H9 (cell line): Measurements from ENCODE around the gene TPRX2. TPM values are rescaled to one million over a fixed set of nuclear protein-coding genes. Genes with fewer than 3 reads are reported as not detected.

Experiments used
- DNase-seq: peaks from one replicate; pipeline ENCODE4 v3.0.0-alpha.2; 2017
- H2AFZ ChIP-seq: one replicate; pipeline ENCODE4 v1.6.1; 2013; ENCODE audit warnings: mild to moderate bottlenecking, low read length, control low read depth, moderate library complexity
- H2AK5ac ChIP-seq: 2 replicates; pipeline ENCODE4 v1.6.1; 2013; ENCODE audit warnings: low read length, control low read depth, mixed read lengths; ENCODE audit not compliant: insufficient read length
- H2BK120ac ChIP-seq: one replicate; pipeline ENCODE4 v1.6.1; 2013; ENCODE audit warnings: low read depth, mild to moderate bottlenecking, low read length, control low read depth, inconsistent platforms; ENCODE audit not compliant: poor library complexity, severe bottlenecking
- H2BK12ac ChIP-seq: 2 replicates; pipeline ENCODE4 v1.6.1; 2013; ENCODE audit warnings: low read length, control low read depth, mixed read lengths, low read depth; ENCODE audit not compliant: insufficient read length
- H2BK15ac ChIP-seq: 2 replicates; pipeline ENCODE4 v1.6.1; 2013; ENCODE audit warnings: low read depth, low read length, control low read depth
- H2BK20ac ChIP-seq: one replicate; pipeline ENCODE4 v1.6.1; 2013; ENCODE audit warnings: low read depth, mild to moderate bottlenecking, low read length, control low read depth, inconsistent platforms; ENCODE audit not compliant: poor library complexity, severe bottlenecking
- H2BK5ac ChIP-seq: 2 replicates; pipeline ENCODE4 v1.6.1; 2013; ENCODE audit warnings: low read length, control low read depth, mixed read lengths; ENCODE audit not compliant: insufficient read length
- H3K14ac ChIP-seq: 2 replicates; pipeline ENCODE4 v1.6.1; 2013; ENCODE audit warnings: low read length, control low read depth; ENCODE audit not compliant: insufficient read depth
- H3K18ac ChIP-seq: 2 replicates; pipeline ENCODE4 v1.6.1; 2013; ENCODE audit warnings: low read depth, mild to moderate bottlenecking, mixed read lengths, low read length, control low read depth; ENCODE audit not compliant: insufficient read length
- H3K23ac ChIP-seq: 2 replicates; pipeline ENCODE4 v1.6.1; 2013; ENCODE audit warnings: low read length, control low read depth, mixed read lengths, low read depth; ENCODE audit not compliant: insufficient read length
- H3K23me2 ChIP-seq: 2 replicates; pipeline ENCODE4 v1.6.1; 2013; ENCODE audit warnings: low read depth, mild to moderate bottlenecking, mixed read lengths, low read length, control low read depth; ENCODE audit not compliant: insufficient read length, poor library complexity, severe bottlenecking
- H3K27ac ChIP-seq: 2 replicates; pipeline ENCODE4 v1.5.1; 2013; ENCODE audit warnings: low read length, control low read depth, mixed read lengths, low read depth; ENCODE audit not compliant: insufficient read length
- H3K27me3 ChIP-seq: 2 replicates; pipeline ENCODE4 v1.6.1; 2013; ENCODE audit warnings: low read length, control low read depth, inconsistent platforms; ENCODE audit not compliant: insufficient read depth
- H3K4ac ChIP-seq: 2 replicates; pipeline ENCODE4 v1.6.1; 2013; ENCODE audit warnings: low read depth, mild to moderate bottlenecking, control low read depth, inconsistent platforms, low read length, moderate library complexity
- H3K4me1 ChIP-seq: 2 replicates; pipeline ENCODE4 v1.6.1; 2013; ENCODE audit warnings: low read length, control low read depth, inconsistent platforms; ENCODE audit not compliant: insufficient read depth
- H3K4me2 ChIP-seq: 2 replicates; pipeline ENCODE4 v1.6.1; 2013; ENCODE audit warnings: low read length, control low read depth, mixed read lengths; ENCODE audit not compliant: insufficient read length, insufficient read depth
- H3K56ac ChIP-seq: 2 replicates; pipeline ENCODE4 v1.6.1; 2013; ENCODE audit warnings: low read depth, mild to moderate bottlenecking, mixed read lengths, low read length, control low read depth; ENCODE audit not compliant: insufficient read length
- H3K79me1 ChIP-seq: 2 replicates; pipeline ENCODE4 v1.6.1; 2013; ENCODE audit warnings: low read depth, mild to moderate bottlenecking, moderate library complexity, low read length, control low read depth, inconsistent platforms; ENCODE audit not compliant: insufficient read depth, poor library complexity, severe bottlenecking
- H3K79me2 ChIP-seq: 2 replicates; pipeline ENCODE4 v1.6.1; 2013; ENCODE audit warnings: low read length, control low read depth, inconsistent platforms; ENCODE audit not compliant: insufficient read depth
- H3K9ac ChIP-seq: 2 replicates; pipeline ENCODE4 v1.6.1; 2013; ENCODE audit warnings: low read length, control low read depth, mixed read lengths; ENCODE audit not compliant: insufficient read length; ENCODE audit errors: extremely low read depth
- H3K9me3 ChIP-seq: one replicate; pipeline ENCODE4 v1.6.1; 2013; ENCODE audit warnings: low read depth, low read length, inconsistent platforms; ENCODE audit not compliant: control insufficient read depth
- H3T11ph ChIP-seq: one replicate; pipeline ENCODE4 v1.6.1; 2013; ENCODE audit warnings: mild to moderate bottlenecking, low read length, control low read depth, inconsistent platforms
- H4K20me1 ChIP-seq: one replicate; pipeline ENCODE4 v1.6.1; 2013; ENCODE audit not compliant: control insufficient read depth, insufficient read length, insufficient read depth
- H4K5ac ChIP-seq: 2 replicates; pipeline ENCODE4 v1.6.1; 2013; ENCODE audit warnings: low read depth, mild to moderate bottlenecking, mixed read lengths, low read length, control low read depth; ENCODE audit not compliant: insufficient read length
- H4K8ac ChIP-seq: replicated peaks from 2 replicates; pipeline ENCODE4 v1.6.1; 2013; ENCODE audit warnings: low read length, control low read depth, mixed read lengths, low read depth; ENCODE audit not compliant: insufficient read length
- H4K91ac ChIP-seq: 2 replicates; pipeline ENCODE4 v1.6.1; 2013; ENCODE audit warnings: low read depth, mild to moderate bottlenecking, moderate library complexity, mixed read lengths, low read length, control low read depth; ENCODE audit not compliant: insufficient read length
- H3K27ac Mint-ChIP-seq, 3 experiments: 2 replicates in 2 of 3; 3 replicates in 1 of 3; pipeline ENCODE4 v1.8.0; 2020 to 2021; ENCODE audit warnings: mixed read lengths in 3 of 3, mild to moderate bottlenecking in 1 of 3, moderate library complexity in 1 of 3
- H3K27me3 Mint-ChIP-seq: 2 replicates; pipeline ENCODE4 v1.8.0; 2021; ENCODE audit warnings: low read depth, mild to moderate bottlenecking, moderate library complexity, mixed read lengths
- H3K36me3 Mint-ChIP-seq, 3 experiments: 2 replicates in 2 of 3; 3 replicates in 1 of 3; pipeline ENCODE4 v1.8.0; 2020 to 2021; ENCODE audit warnings: low read depth in 3 of 3, mixed read lengths in 3 of 3; ENCODE audit not compliant: insufficient read depth in 1 of 3
- H3K4me1 Mint-ChIP-seq, 2 experiments: 2 replicates each; pipeline ENCODE4 v1.8.0; 2020; ENCODE audit warnings: mixed read lengths in 2 of 2
- H3K4me3 Mint-ChIP-seq, 2 experiments: 2 replicates in 1 of 2; 3 replicates in 1 of 2; pipeline ENCODE4 v1.8.0; 2020 to 2021; ENCODE audit warnings: mild to moderate bottlenecking in 2 of 2, mixed read lengths in 2 of 2, moderate library complexity in 1 of 2
- H3K9me3 Mint-ChIP-seq, 2 experiments: 2 replicates in 1 of 2; 3 replicates in 1 of 2; pipeline ENCODE4 v1.8.0; 2020; ENCODE audit warnings: mild to moderate bottlenecking in 2 of 2, mixed read lengths in 2 of 2, moderate library complexity in 1 of 2
- CTCF ChIP-seq: fragments of 200-600 bp; sonication (generic); conservative IDR thresholded peaks from 3 replicates; pipeline ENCODE4 v1.8.0; 2021; ENCODE audit warnings: antibody characterized with exemption, mild to moderate bottlenecking
- WGBS: extraction: QIAGEN DNeasy Blood & Tissue Kit; methylation state at CpG from one replicate; pipeline ENCODE4 v1.1.7; 2013; ENCODE audit warnings: missing lambda C conversion rate, low lambda C conversion rate, mixed read lengths; ENCODE audit not compliant: insufficient read length; ENCODE audit errors: extremely low coverage; 5-methylcytosine and 5-hydroxymethylcytosine counted together
- total RNA-seq: library from RNA; stranded (reverse); gene quantifications from 2 replicates; pipeline ENCODE4 v1.2.1, GENCODE V29; 2021

The TPRX2 gene
- total RNA-seq, 1 experiment from 2014 or later: not detected

- Histone ChIP-seq H2BK12ac (no peak overlapping the region), H2BK20ac (no peak overlapping the region), H3K4me1 (no peaks in the 10 kb centered on the region), H2AFZ (no peak overlapping the region), H4K5ac (no peak overlapping the region), H3K23me2 (no peaks in the 10 kb centered on the region), H3K79me1 (no peaks in the 10 kb centered on the region), H3K79me2 (no peaks in the 10 kb centered on the region), H4K8ac (no peak overlapping the region), H2AK5ac (no peak overlapping the region), H3K9me3 (peaks cover 5% of the 10 kb centered on the region), H2BK15ac (no peak overlapping the region), H3K27ac (no peak overlapping the region), H2BK5ac (no peak overlapping the region), H2BK120ac (no peak overlapping the region), H3K14ac (no peak overlapping the region), H3K56ac (no peak overlapping the region), H3K23ac (no peak overlapping the region), H4K91ac (no peak overlapping the region), H3K27me3 (no peaks in the 10 kb centered on the region), H3T11ph (no peak overlapping the region), H4K20me1 (no peaks in the 10 kb centered on the region), H3K18ac (no peak overlapping the region), H3K4ac (no peak overlapping the region), H3K4me2 (no peak overlapping the region), H3K9ac (no peak overlapping the region)
- Mint-ChIP-seq H3K4me3 (no peak overlapping the region), H3K4me1 (0 out of 4 replicates have a peak, but pooled peaks cover 0 to 3% of the 10 kb centered on the region in 2 experiments), H3K36me3 (peaks cover 4 to 13% (median 11%) of the 10 kb centered on the region in 3 experiments; a peak in 5 of 7 replicates), H3K27me3 (no peaks in the 10 kb centered on the region; the same call in 1 of the 2 replicates), H3K9me3 (peaks cover 8 to 15% of the 10 kb centered on the region in 2 experiments; a peak in 4 of 5 replicates), H3K27ac (no peak overlapping the region)
- DNase-seq: no peak
- no peak for TF ChIP-seq CTCF
- no CpG with 5 or more reads among the region's 4 CpGs for WGBS
Observed at GRCh38 chr19:47896019-47896418, 37.0 kb downstream of the TPRX2 start.
